Posterior vena cava (tissue), 2 donors: ENCODE measurements around the gene LYSMD2. TPM values are rescaled to one million over a fixed set of nuclear protein-coding genes. Genes with fewer than 3 reads are reported as not detected.

Experiments
- DNase-seq: peaks from one replicate; pipeline ENCODE4 v3.0.0-alpha.2; 2020; ENCODE audit warnings: low spot score
- intact Hi-C, 2 donors: fragments of 100-400 bp; cut with DNase I; formaldehyde crosslinking; loops; one replicate each; pipeline versions ENCODE4 v1.14.1 to v1.14.2; 2022 to 2023
- total RNA-seq, 2 donors: library from RNA; stranded (reverse); fragmentation: NEBNext Ultra II Directional; extraction: Animal tissue kit (Norgen Biotek cat#: 25700); gene quantifications; one replicate each; pipeline ENCODE4 v1.2.1, GENCODE V29; 2021
- donor health status: DM: yes; HTN: yes; CAD: no.
- donor health status: DM: yes; HTN: yes; CAD: no.

LYSMD2 gene
- total RNA-seq, 2 donors from 2014 or later = 8.7 to 10.5 TPM

DNA sequence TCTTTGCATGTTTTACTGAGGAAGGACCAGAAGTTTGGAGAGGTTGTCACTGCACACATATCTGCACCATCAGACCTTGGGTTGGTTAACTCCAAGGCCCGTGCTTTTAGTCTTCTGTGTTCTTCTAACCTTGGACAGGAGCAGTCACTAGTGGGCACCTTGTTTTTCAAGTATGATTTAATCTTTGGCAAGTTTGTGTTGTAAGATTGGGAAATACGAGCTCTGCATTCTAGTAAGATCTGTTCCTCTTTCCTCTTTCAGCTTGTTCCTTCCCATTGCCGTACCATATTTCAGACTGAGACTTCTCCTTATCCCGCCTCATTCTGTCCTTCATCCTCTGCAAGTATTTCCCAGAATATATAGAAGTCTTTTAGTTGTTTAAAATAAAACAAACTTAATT is 19.0 kb upstream of the LYSMD2 start:
- no peak for DNase-seq
- intact Hi-C loops = no loop called here

- no peak for DNase-seq
- intact Hi-C loops = no loop called here
Observed at GRCh38 chr15:51755790-51756189, 18.3 kb upstream of the LYSMD2 start.

DNA sequence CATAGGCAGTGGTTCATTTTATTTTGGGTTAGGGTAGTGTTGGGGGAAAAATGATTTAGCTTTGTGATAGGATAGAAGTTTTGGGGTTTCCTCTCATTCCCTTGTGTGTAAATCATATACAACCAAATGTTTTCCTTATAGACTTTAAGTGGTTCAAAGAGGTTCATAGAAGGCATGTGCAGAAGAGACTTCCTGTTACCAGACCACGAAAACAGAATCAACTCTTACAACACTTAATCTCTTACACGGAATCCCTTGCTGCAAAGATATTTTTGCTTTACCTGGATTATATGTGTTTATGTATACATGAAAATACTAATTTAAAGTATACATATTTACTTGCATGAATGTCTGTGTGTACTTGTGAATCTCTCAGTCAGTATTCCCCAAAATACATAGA is 16.8 kb upstream of the LYSMD2 start:
- no peak for DNase-seq
- intact Hi-C loops = no loop called here

DNA sequence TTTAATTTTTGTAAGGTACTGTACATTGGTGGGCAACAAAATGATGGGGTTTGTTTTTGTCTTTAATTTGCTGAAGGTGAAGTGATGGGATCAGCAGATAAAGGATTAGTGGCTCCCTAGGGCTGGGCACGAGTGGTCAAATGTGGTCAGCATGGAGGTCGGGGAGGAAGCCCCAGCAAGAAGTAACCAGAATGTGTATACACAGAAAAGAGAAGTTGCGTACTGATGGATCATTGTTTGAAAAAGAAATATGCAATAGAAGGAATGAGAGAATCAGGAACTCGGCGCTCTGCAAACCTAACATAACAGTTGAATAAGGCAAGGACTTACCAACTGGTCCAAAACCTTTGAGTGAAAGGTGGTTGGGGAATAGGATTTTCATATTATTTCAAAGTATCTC is 15.4 kb upstream of the LYSMD2 start:
- intact Hi-C loops = no loop called here
- DNase-seq = no peak

DNA sequence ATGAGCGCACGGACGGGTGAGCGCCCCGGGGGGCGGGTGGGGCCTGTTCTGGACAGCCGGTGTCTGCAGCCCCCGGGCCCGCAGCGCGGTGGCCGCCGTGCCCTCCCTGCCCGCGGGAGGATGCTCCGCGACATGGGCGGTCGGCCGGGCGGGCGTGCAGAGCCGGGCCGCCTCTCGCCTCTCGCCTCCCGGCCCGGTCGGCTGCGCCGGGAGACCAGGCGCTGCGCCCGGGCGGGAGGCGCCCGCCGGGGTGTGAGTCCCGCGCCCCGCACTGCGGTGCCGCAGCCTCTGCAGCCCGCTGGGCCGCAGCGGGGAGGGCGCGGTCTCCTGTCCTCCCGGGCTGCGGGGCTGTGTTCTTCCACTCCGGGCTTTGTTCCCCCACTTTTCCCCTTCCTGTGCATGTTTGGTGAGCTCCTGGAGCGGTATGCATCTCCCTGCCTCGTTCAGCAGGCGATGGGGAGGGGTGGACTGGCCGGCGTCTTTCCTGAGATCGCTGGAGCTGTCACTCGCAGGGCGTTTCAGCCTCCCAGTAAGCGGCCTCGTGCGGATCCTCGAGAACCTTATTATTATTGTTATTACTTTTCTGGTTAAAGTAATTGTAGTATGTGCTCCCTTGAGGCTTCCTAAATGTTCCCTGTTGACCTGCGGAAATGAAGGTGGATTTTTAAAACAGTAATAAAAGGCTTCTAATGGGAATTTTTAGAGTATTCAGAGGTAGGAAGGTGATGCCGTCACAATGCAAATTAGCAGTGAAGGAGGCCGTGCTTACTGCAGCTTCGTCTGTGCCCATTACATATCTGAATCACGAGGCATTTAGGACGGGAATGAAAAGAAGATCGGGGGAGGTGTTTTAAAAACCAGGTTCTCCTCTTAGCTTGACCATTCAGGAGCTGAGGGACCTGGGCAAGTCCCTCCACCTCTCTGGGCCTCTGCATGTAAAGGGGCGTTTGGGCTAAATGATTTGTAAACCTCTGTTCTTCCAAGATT is 14.5 kb upstream of the LYSMD2 start:
- no peak for DNase-seq
- intact Hi-C loops = no loop called here

DNA sequence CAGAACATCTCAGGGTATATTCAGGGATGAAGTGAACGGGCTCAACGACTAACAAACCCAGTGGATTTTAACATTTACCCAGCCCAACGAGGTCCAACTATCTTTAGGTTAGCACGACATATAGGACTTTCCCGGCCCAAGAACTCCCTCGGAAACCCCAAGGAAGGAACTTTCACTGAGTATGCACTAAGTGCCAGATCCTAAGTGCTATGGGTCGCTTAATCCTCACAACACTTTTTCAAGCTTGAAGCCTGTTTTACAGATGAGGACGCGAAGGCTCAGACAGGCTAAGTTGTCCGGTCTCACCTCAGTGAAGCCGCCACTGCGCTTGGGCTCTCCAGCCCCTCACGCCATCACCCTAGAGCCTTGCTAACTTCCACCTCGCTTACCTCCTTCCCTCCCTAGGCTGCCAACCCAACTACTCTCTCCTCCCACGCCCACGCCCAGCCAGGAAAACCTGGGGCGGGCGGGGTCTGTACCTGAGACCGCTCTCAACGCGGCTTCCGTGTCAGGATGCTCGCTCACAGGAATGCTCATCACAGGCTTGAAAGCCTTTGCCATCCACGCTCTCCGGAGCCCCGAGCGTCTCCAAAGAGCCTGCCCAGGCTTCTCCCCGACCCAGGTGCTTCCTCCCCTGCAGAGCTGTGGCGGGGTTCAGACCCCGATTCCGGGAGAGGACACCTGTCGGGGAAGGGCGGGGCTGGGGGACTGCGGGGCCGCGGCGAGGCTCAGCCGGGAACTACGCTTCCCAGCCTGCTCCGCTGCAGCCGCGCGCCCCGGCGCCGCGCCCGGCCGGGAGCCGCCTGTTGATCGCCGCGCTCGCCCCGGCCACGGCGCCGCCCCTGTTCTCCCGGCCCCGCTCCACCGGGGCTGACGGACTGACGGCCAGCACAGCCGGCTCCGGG is 13.6 kb upstream of the LYSMD2 start, which contains the start of gene TMOD2:
Gene TMOD2, plus strand, starts transcription at position 806 of the 905 bp plus-strand sequence. CDS start 14,845 bp downstream, outside the sequence.
- no peak for DNase-seq
- intact Hi-C loops = no loop called here

GRCh38 chr15:51750186-51750585 is 12.7 kb upstream of the LYSMD2 start:
- intact Hi-C loops = no loop called here
- DNase-seq = no peak

- intact Hi-C loops = no loop called here
- DNase-seq = no peak
Observed at GRCh38 chr15:51749307-51749706, 11.9 kb upstream of the LYSMD2 start.

DNA sequence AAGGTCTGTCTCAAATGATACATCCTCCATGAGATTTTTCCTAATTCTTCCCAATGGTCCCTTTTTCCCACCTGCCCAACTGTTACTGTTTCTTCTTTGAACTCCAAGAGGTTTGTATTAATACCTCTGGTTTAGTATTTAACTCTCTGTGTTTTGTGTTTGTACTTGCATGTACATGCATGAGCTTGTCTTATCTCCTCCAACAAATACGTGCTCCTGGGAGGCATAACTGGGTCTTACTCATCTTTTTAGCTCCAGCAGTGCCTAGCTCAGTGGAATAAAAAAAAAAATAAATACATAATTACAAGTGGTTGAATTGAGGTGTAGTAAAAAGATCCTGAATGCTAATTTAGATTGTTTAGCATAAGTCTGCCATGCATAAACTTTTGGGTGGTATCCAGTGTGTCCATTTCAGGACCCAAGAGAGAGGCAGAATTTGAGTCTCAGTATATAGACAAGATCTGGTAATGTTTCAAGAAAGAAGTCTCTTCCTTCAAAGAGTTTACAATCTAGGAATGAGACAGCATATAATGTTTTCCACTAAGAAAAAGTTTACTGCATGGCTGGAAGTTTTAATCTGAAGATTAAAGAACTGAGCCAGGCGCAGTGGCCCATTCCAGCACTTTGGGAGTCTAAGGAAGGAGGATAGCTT is 1.7 kb upstream of the LYSMD2 start:
- intact Hi-C loops = no loop called here

DNA sequence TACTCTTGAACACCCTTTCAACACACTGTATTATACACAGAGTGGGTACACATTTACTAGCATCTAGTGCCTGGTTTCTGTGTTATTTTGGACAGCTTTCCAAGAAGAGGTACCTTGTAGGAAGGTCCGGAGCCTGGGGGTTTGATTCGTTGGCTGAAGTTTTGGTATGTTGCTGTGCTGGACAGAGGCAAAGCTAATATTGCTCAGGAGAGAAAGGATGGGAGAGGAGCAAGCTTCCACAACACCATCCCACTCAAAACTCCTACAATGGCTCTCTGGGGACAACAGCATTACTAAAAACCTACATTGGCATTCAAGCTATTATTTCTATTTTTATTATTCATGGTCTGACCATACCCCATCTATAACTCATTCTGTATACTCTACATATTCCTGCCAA is 1.1 kb upstream of the LYSMD2 start:
- no peak for DNase-seq
- intact Hi-C loops = no loop called here

More for the DNA sequence above, 1.7 kb upstream of the LYSMD2 start:
- DNase-seq = no peak

GRCh38 chr15:51736751-51737521 is 519 bp downstream of the LYSMD2 start:
- intact Hi-C loops = no loop called here

GRCh38 chr15:51736069-51736468 is 1.4 kb downstream of the LYSMD2 start:
- intact Hi-C loops = no loop called here
- no peak for DNase-seq

More at GRCh38 chr15:51736751-51737521, 519 bp downstream of the LYSMD2 start:
- peak; percentile 82 for DNase-seq

DNA sequence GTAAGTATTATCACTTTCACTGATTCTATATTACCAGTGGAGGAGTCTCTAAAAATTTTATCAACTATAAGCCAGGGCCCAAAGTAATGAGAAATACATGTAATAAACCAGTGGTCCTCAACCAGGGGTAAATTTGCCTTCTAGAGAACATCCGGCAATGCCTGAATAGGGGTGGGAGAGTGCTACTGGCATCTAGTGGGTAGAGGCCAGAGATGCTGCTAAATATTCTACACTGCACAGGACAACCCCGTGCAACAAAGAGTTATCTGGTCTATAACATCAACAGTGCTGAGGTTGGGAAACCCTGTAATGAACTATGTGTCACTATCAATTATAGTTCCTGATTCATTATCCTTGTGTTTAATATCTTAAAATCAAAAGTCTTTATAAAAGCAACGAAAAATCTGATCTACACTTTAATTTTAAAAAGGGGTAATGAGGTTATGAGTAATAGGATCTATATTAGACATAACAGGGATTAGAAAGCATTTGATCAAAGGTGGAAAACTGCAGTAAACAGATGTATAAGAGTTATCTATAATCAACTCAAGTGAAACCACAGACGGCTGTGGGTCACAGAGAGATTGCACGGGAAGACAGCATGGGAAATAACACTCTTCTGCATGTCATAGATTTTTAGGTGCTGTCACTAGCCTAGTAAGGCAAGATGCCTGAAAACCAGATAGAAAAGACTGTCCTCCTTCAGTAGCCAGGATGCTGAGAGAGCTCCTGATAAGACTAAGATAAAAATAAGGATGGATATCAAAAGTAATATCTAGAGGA is 2.0 kb downstream of the LYSMD2 start:
- no peak for DNase-seq
- intact Hi-C loops = no loop called here

DNA sequence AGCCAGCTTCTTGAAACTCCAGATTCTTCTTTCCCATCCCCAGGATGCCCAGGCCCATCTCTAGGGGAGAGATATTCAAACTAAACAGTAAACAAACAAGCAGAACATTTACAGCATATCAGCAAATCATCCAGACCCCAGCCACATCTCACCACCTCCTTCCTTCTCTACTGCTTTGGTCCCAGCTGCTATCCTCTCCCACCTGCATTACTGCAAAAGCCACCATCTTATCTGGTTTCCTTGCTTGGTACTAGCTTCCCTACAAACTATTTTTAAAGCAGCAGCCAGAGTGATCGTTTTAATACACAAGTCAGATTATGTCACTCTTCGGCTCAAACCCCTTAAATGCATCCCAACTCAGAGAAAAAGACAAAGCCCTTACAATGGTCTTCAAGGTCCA is 4.8 kb downstream of the LYSMD2 start:
- DNase-seq = no peak
- intact Hi-C loops = no loop called here

- no peak for DNase-seq
- intact Hi-C loops = no loop called here
Observed at GRCh38 chr15:51731549-51732267, 5.7 kb downstream of the LYSMD2 start.

DNA sequence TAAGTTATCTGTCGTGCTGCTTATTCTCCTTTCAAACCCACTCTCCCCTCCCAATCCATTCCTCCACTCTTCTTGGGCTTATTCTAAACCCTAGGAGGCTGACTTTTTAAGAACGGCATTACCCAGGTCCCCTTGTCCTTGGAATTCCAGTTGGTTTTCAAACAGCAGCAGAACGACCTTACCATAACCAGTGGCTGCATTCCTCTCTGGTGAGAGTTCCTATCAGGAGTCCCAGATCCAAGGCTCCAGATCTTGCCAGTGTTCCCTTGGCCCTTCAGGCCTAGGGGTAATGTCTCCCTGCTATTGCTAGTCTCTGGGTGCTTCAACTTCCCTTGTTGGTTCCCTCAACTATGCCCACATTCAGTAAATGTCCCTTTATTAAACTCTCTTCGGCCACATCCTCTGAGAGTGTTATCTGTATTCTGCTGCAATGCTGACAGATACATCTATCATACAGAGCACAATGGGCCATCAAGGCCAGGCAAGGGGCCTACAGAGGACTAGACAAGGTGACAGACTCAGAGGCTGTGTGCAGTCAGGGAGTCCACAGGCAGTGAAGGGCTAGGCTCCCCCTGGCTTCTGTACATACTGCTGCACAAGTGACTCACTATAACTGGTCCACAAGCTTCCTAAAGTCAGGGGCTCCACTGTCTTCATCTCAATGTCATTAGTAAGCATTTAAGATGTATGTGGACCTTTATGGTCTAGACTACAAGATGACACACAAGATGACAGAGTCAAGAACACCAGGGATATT is 10.1 kb downstream of the LYSMD2 start:
- intact Hi-C loops = no loop called here
- no peak for DNase-seq
